Measurements from ENCODE around the gene ACOX1. TPM values are rescaled to one million over a fixed set of nuclear protein-coding genes. Genes with fewer than 3 reads are reported as not detected.

ACOX1 gene
- total and polyA plus RNA-seq, 8 donors = 11.9 to 133 (median 29.8) TPM

GRCh38 chr17:76022285-76022684, 43.3 kb upstream of the ACOX1 start:
- no peak for TF ChIP-seq POLR2AphosphoS5 (IDR thresholded peaks at IDR 0.05)
- no peak for TF ChIP-seq EP300 (IDR thresholded peaks at IDR 0.05)
- TF ChIP-seq POLR2A (IDR thresholded peaks at IDR 0.05) = no peak
- TF ChIP-seq CTCF (IDR thresholded peaks at IDR 0.05) = no peak
- H3K27me3 ChIP-seq = peaks cover 0 to 17% (median 0%) of the 10 kb centered on the region in 3 donors
- H3K27ac ChIP-seq = no peak overlapping the region
- intact Hi-C loops (cut with DNase I; ENCODE audit: low total_unique reads) = loop anchor here (10.0 kb wide), 1 partner anchor 273 kb away; no protein-coding TSS in a partner anchor
- no peak overlapping the region for H3K4me3 ChIP-seq
- no peaks in the 10 kb centered on the region for H3K9me3 ChIP-seq
- 82 to 88% (median 86%) methylated on average over 21 to 24 of the region's 24 CpGs; no CpG with 5 or more reads in 1 of the 5 donors for WGBS, 5 donors
- H3K36me3 ChIP-seq = peaks cover 0 to 22% (median 12%) of the 10 kb centered on the region in 4 donors
- peaks cover 0 to 15% (median 8%) of the 10 kb centered on the region in 4 donors for H3K4me1 ChIP-seq
- no peak for DNase-seq

- whole genome bisulfite sequencing, 5 donors = 87 to 92% (median 88%) methylated on average over 6 of the region's 6 CpGs
- peaks cover 0 to 22% (median 12%) of the 10 kb centered on the region in 4 donors for H3K36me3 ChIP-seq
- H3K27ac ChIP-seq = no peak overlapping the region
- DNase-seq = no peak
- no peak overlapping the region for H3K4me3 ChIP-seq
- peaks cover 0 to 5% (median 2%) of the 10 kb centered on the region in 4 donors for H3K4me1 ChIP-seq
- intact Hi-C loops (cut with DNase I; ENCODE audit: low total_unique reads) = loop anchor here (10.0 kb wide), 1 partner anchor 275 kb away; no protein-coding TSS in a partner anchor
- TF ChIP-seq CTCF (IDR thresholded peaks at IDR 0.05) = no peak
- no peak for TF ChIP-seq POLR2AphosphoS5 (IDR thresholded peaks at IDR 0.05)
- no peak for TF ChIP-seq POLR2A (IDR thresholded peaks at IDR 0.05)
- TF ChIP-seq EP300 (IDR thresholded peaks at IDR 0.05) = no peak
- peaks cover 0 to 18% (median 0%) of the 10 kb centered on the region in 3 donors for H3K27me3 ChIP-seq
- H3K9me3 ChIP-seq = no peaks in the 10 kb centered on the region
Observed at GRCh38 chr17:76019833-76020467, 41.0 kb upstream of the ACOX1 start.

DNA sequence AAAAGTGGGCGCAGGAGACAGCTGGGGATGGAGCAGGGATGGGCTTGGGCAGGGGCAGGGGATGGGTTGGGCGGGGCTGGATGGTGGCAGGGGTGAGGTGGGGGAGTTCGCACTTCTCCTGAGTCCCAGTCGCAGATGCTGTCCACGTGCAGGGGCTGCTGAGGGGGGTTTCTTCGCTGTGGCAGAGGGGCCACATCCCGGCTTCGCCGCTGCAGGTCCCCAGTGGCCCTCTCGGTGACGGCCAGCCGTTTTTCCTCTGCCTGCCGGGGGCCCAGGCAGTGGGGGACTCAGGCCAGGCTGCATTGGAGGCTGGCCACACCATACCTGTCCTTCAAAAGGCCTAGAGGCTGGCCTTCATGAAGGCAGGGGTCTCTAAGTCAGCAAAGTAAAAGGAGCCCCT, 39.8 kb upstream of the ACOX1 start:
- H3K36me3 ChIP-seq = peaks cover 0 to 22% (median 12%) of the 10 kb centered on the region in 4 donors
- no peak overlapping the region for H3K4me3 ChIP-seq
- intact Hi-C loops (cut with DNase I; ENCODE audit: low total_unique reads) = no loop called here
- TF ChIP-seq POLR2A (IDR thresholded peaks at IDR 0.05) = no peak
- H3K9me3 ChIP-seq = no peaks in the 10 kb centered on the region
- 85 to 92% (median 91%) methylated on average over 12 to 13 of the region's 13 CpGs for WGBS, 5 donors
- H3K27ac ChIP-seq = no peak overlapping the region
- DNase-seq = no peak
- H3K4me1 ChIP-seq = peaks cover 0 to 16% (median 11%) of the 10 kb centered on the region in 4 donors
- peaks cover 0 to 21% (median 0%) of the 10 kb centered on the region in 3 donors for H3K27me3 ChIP-seq

DNA sequence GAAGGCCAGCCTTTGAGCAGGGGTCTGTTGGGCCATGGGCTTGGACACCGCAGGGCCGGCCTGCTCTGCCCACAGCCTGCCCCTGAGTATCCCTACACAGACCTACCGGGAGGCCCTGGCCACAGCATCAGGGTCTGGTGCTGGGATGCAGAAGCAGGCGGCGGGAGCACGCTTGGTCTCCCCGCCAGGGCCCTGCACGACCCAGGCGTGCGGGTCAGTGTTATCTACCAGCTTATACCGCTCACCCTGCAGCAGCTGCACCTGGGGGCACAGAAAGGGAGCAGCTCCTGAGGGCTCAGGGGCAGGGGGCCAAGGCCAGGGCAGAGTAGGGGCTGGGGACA, 39.3 kb upstream of the ACOX1 start:
- no peak overlapping the region for H3K4me3 ChIP-seq
- H3K27ac ChIP-seq = no peak overlapping the region
- H3K4me1 ChIP-seq = peaks cover 0 to 16% (median 11%) of the 10 kb centered on the region in 4 donors
- intact Hi-C loops (cut with DNase I; ENCODE audit: low total_unique reads) = no loop called here
- TF ChIP-seq POLR2A (IDR thresholded peaks at IDR 0.05) (no peak), POLR2AphosphoS5 (IDR thresholded peaks at IDR 0.05) (no peak), EP300 (IDR thresholded peaks at IDR 0.05) (no peak), CTCF (IDR thresholded peaks at IDR 0.05) (no peak)
- DNase-seq = no peak
- peaks cover 0 to 21% (median 0%) of the 10 kb centered on the region in 3 donors for H3K27me3 ChIP-seq
- no peaks in the 10 kb centered on the region for H3K9me3 ChIP-seq
- WGBS, 5 donors = 82 to 88% (median 86%) methylated on average over 9 to 11 of the region's 11 CpGs
- H3K36me3 ChIP-seq = peaks cover 0 to 22% (median 10%) of the 10 kb centered on the region in 4 donors

Measured in stomach (tissue), 9 donors.